Kidney (tissue), 14 donors: Measurements from ENCODE around the gene POGZ. TPM values are rescaled to one million over a fixed set of nuclear protein-coding genes. Genes with fewer than 3 reads are reported as not detected.

Experiments used
- DNase-seq, 5 donors: peaks; one replicate each; pipeline ENCODE4 v3.0.0-alpha.2; 2013 to 2020
- FAIRE-seq: peaks from 2 replicates; lab custom pipeline; 2012; peaks lifted over from hg19 to GRCh38; lab: Jason Lieb, UNC
- H3K27ac ChIP-seq, 2 donors: one replicate each; pipeline ENCODE4 v1.7.0; 2013; ENCODE audit warnings: low read depth in 2 of 2, low read length in 2 of 2, inconsistent platforms in 1 of 2
- H3K27me3 ChIP-seq: one replicate; pipeline ENCODE4 v1.7.1; 2013; ENCODE audit warnings: low read length, inconsistent platforms; ENCODE audit not compliant: control insufficient read depth, insufficient read depth
- H3K36me3 ChIP-seq, 3 donors: one replicate each; pipeline versions ENCODE4 v1.7.0 to v1.7.1; 2013; ENCODE audit warnings: low read length in 3 of 3, control low read depth in 1 of 3, inconsistent platforms in 1 of 3; ENCODE audit not compliant: insufficient read depth in 3 of 3, control insufficient read depth in 2 of 3
- H3K4me1 ChIP-seq, 3 donors: one replicate each; pipeline versions ENCODE4 v1.7.0 to v1.7.1; 2013; ENCODE audit warnings: low read length in 3 of 3, inconsistent platforms in 1 of 3, low read depth in 1 of 3; ENCODE audit not compliant: control insufficient read depth in 2 of 3, insufficient read depth in 2 of 3
- H3K4me3 ChIP-seq, 3 donors: one replicate each; pipeline versions ENCODE4 v1.7.0 to v1.8.1; 2013; ENCODE audit warnings: low read length in 3 of 3, control low read depth in 1 of 3, inconsistent platforms in 1 of 3
- H3K9ac ChIP-seq, 3 donors: one replicate each; pipeline versions ENCODE4 v1.7.0 to v1.7.1; 2013; ENCODE audit warnings: low read length in 3 of 3, control low read depth in 1 of 3, inconsistent platforms in 1 of 3
- H3K9me3 ChIP-seq, 3 donors: one replicate each; pipeline versions ENCODE4 v1.7.0 to v1.7.1; 2013; ENCODE audit warnings: low read length in 3 of 3, control low read depth in 1 of 3, inconsistent platforms in 1 of 3; ENCODE audit not compliant: control insufficient read depth in 2 of 3, insufficient read depth in 1 of 3
- CTCF ChIP-seq: IDR thresholded peaks from 3 replicates; pipeline ENCODE4 v1.5.1; 2012; ENCODE audit warnings: mild to moderate bottlenecking, moderate library complexity, borderline replicate concordance; ENCODE audit not compliant: insufficient read depth; ENCODE audit errors: extremely low read depth
- intact Hi-C: fragments of 100-400 bp; cut with DNase I; formaldehyde crosslinking; loops from one replicate; pipeline ENCODE4 v1.11.1; 2022
- polyA plus RNA-seq: library from polyadenylated mRNA; stranded (reverse); fragments of 350-450 nt; fragmentation: Illumina TruSeq; extraction: RNeasy Lipid Tissue Mini Kit (QIAGEN cat#74804); gene quantifications from one replicate; pipeline ENCODE4 v1.2.3, GENCODE V29; 2014; ENCODE audit warnings: low read depth, low replicate concordance; ENCODE audit not compliant: insufficient read depth
- total RNA-seq: library from RNA; stranded (reverse); fragmentation: NEBNext Ultra II Directional; extraction: Animal tissue kit (Norgen Biotek cat#: 25700); gene quantifications from one replicate; pipeline ENCODE4 v1.2.1, GENCODE V29; 2021
- donor health status: control.
- donor health status: control.
- donor health status: control.
- donor health status: control.
- donor health status: control.
- donor health status: DM: yes; HTN: yes; CAD: no.
- donor health status: Normal renal cell carcinoma (clear cell type).

The POGZ gene
- total and polyA plus RNA-seq, 2 donors from 2014 or later, result 16.4 to 96.6 TPM

GRCh38 chr1:151476083-151476482 lies 16.8 kb upstream of the POGZ start:
- Histone ChIP-seq H3K9me3 (no peaks in the 10 kb centered on the region), H3K9ac (no peak overlapping the region), H3K27ac (no peak overlapping the region), H3K36me3 (no peaks in the 10 kb centered on the region), H3K4me1 (peaks cover 0 to 4% (median 0%) of the 10 kb centered on the region in 3 donors), H3K4me3 (no peak overlapping the region), H3K27me3 (no peaks in the 10 kb centered on the region)
- intact Hi-C loops, result no loop called here
- no peak for TF ChIP-seq CTCF
- FAIRE-seq, result no peak
- DNase-seq, result no peak

- no peak overlapping the region for H3K9ac ChIP-seq
Measured at GRCh38 chr1:151475175-151475574, 15.9 kb upstream of the POGZ start.

GRCh38 chr1:151474745-151475144 lies 15.5 kb upstream of the POGZ start:
- DNase-seq, result no peak
- TF ChIP-seq CTCF, result no peak
- H3K4me3 ChIP-seq, result no peak overlapping the region
- no peak overlapping the region for H3K27ac ChIP-seq
- H3K36me3 ChIP-seq, result no peaks in the 10 kb centered on the region
- peaks cover 0 to 4% (median 0%) of the 10 kb centered on the region in 3 donors for H3K4me1 ChIP-seq
- FAIRE-seq, result no peak
- H3K27me3 ChIP-seq, result no peaks in the 10 kb centered on the region
- H3K9me3 ChIP-seq, result no peaks in the 10 kb centered on the region
- H3K9ac ChIP-seq, result no peak overlapping the region
- intact Hi-C loops, result no loop called here

More at GRCh38 chr1:151475175-151475574, 15.9 kb upstream of the POGZ start:
- H3K27ac ChIP-seq, result no peak overlapping the region
- H3K4me1 ChIP-seq, result peaks cover 0 to 4% (median 0%) of the 10 kb centered on the region in 3 donors
- no peak for TF ChIP-seq CTCF
- DNase-seq (no peak), FAIRE-seq (no peak)
- intact Hi-C loops, result no loop called here
- H3K27me3 ChIP-seq, result no peaks in the 10 kb centered on the region
- H3K9me3 ChIP-seq, result no peaks in the 10 kb centered on the region
- no peak overlapping the region for H3K4me3 ChIP-seq
- H3K36me3 ChIP-seq, result no peaks in the 10 kb centered on the region
